ENCODE measurements around the gene PTPRG.
A peak's percentile ranks its signal among the peaks of the same experiment; 100 is the strongest.

Gene PTPRG

DNA sequence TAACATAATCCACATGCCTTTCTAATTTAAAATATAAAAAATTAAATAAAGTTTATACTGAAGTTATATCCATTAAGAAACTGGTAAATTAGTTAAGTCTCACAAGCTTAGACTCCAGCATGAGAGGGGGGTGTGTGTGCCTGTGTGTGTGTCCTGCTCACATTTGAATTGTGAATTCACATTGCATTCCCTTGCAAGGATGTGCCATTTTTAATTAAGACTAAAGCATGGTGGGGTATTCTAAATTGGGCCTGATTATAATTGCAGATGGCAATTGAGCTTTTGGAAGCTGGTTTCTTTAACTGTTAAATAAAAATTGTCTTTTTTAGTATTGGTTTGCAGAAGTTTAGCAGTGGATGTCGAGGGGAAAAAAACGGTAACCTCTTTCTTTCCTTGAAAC is 56.9 kb downstream of the PTPRG start:
- no peak for DNase-seq (ENCODE audit: low read depth in 2 of 2)

DNA sequence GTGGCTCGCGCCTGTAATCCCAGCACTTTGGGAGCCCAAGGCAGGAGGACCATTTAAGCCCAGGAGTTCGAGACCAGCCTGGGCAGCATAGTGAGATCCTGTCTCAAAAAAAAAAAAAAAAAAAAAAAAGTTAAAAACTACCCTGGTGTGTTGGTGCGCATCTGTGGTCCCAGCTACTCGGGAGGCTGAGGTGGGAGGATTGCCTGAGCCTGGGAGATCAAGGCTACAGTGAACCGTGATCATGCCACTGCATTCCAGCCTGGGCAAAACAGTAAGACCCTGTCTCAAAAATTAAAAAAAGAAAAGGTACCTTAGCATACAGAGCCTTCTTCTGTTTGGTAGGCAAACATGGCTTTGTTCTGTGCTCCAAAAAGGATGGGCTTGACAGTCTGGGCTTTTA is 57.5 kb downstream of the PTPRG start:
- DNase-seq (ENCODE audit: low read depth in 2 of 2): no peak

- DNase-seq (ENCODE audit: low read depth in 2 of 2): no peak
Measured at GRCh38 chr3:61620073-61620472, 58.7 kb downstream of the PTPRG start.

GRCh38 chr3:61624300-61624699 is 62.9 kb downstream of the PTPRG start:
- DNase-seq (ENCODE audit: low read depth in 2 of 2): no peak

GRCh38 chr3:61625429-61625828 is 64.1 kb downstream of the PTPRG start:
- no peak for DNase-seq (ENCODE audit: low read depth in 2 of 2)

GRCh38 chr3:61626484-61626883 is 65.1 kb downstream of the PTPRG start:
- DNase-seq (ENCODE audit: low read depth in 2 of 2): no peak

DNA sequence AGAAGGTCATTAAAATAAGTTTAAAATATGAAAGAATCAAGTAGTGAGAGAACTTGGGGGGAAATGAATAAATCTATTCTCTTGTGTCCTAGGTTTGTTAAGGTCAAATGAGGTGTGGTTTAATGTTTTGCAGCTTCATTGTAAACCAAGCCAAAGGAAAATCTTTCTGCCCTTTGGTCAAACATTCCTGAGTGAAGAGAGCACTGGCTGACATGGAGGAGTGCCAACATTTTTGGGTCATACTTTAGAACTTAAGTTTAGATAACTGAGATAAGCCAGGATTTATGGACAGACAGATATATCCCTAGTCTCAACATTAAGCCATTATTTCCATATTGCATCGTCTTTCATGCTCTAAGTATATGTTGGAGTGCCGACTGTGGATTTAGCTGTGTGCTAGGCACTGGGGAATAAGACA is 66.4 kb downstream of the PTPRG start:
- peak; percentile 81 to 84 for DNase-seq (ENCODE audit: low read depth in 2 of 2)

DNA sequence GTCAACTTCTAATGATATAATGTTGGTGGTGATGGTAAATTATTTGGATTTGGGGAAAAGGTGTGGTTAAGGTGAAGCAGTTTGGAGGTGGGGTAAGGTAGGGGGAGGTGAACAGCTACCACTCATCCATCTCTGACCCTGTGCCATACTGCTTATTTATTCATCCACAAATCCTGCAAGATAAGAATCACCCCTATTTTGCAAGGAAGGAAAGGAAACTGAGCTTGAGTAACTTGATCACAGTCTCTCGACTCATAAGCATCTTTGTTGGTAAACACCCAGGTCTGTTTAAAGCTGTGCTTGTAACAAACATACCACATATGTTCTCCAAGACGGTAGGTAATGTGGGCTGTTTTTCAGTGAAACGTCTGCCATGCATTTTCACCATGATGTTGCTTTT is 67.3 kb downstream of the PTPRG start:
- no peak for DNase-seq (ENCODE audit: low read depth in 2 of 2)

GRCh38 chr3:61629442-61629841 is 68.1 kb downstream of the PTPRG start:
- no peak for DNase-seq (ENCODE audit: low read depth in 2 of 2)

DNA sequence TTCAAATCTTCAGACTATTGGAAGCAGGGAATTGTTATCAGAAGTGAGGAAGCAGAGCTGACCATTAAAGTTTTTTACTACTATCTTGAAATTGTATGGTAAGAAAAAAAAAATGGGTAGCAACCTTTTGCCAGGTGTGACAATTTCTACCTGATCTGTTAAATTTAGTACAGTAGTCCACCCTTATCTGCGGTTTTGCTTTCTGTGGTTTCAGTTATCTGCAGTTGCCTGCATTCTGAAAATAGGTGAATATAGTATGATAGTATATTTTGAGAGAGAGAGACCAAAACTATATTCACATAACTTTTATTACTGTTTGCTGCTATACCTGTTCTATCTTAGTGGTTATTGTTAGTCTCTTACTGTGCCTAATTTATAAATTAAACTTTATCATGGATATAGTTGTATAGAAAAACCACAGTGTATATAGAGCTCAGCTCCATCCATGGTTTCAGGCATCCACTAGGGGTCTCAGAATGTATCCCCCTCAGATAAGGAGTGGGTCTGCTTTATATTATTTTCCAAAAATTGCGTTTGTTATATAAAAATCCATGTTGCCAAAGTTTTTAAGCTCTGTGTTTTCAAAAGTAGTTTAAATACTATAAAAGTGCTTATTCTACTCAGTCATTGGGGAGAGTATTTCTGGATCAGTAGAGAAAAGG is 69.9 kb downstream of the PTPRG start:
- DNase-seq (ENCODE audit: low read depth in 2 of 2): no peak

GRCh38 chr3:61632568-61633175 is 71.3 kb downstream of the PTPRG start:
- no peak for DNase-seq (ENCODE audit: low read depth in 2 of 2)

DNA sequence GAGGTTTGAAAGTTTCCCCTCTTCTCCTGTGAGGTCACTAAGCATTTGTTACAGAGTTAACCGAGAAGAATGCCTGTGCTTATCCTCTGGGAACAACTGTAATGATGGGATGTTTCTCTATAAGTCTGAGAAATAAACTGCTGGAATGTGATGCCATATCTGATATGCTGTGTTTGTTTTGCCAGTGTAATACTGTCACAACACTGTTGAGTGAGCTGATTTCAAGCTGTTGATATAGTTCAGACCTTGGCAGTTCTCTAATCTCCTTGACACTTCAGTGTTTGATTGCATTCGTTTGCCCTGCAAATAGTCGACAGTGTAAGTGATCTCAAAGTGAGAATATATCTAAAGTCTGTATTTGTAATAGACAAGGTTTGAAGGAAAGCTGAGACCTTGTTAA is 73.3 kb downstream of the PTPRG start:
- DNase-seq (ENCODE audit: low read depth in 2 of 2): no peak

GRCh38 chr3:61637088-61638051 is 76.0 kb downstream of the PTPRG start:
- no peak for DNase-seq (ENCODE audit: low read depth in 2 of 2)

- peak; percentile 60 to 62 for DNase-seq (ENCODE audit: low read depth in 2 of 2)
Measured at GRCh38 chr3:61638741-61639140, 77.4 kb downstream of the PTPRG start.

DNA sequence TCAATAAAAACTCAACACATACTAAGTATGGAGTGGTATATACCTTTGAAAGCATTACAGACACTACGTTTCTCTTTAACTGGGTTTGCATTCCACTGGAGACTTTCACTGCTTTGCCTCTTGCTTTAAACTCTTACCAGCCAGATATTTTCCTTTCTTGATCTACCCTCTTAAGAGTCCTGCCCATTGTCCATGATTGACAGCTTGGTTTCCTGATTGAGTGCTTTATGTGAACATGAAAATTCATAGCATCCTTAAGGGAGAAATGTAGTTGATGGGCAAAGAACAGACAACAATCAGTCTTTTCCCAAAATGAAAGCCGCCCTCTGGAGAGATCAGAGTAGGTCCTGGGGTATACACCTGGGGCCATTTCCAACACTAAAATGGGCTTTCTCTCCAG is 78.6 kb downstream of the PTPRG start:
- no peak for DNase-seq (ENCODE audit: low read depth in 2 of 2)

DNA sequence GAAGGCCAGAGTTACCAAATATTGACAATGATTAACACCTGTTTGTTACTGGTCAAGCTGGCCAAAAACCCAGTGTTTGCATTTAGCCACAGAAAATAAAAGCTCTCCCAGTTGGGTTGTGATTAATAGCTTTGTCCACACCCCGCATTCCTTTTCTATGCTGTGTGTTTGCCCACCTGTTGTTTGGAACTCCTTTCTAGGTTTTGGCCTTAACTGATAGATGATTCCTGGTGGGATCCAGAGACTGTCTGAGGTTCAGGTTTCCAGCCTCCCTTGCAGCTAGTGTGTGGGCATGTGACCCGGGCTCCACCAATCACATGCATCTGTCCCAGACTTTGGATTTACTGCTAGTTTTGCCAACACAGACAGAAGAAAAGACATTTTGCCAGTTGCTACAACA is 83.8 kb downstream of the PTPRG start:
- DNase-seq (ENCODE audit: low read depth in 2 of 2): no peak

GRCh38 chr3:61646360-61646759 is 85.0 kb downstream of the PTPRG start:
- DNase-seq (ENCODE audit: low read depth in 2 of 2): no peak

- DNase-seq (ENCODE audit: low read depth in 2 of 2): no peak
Measured at GRCh38 chr3:61646851-61647525, 85.6 kb downstream of the PTPRG start.

GRCh38 chr3:61648481-61648880 is 87.1 kb downstream of the PTPRG start:
- DNase-seq (ENCODE audit: low read depth in 2 of 2): no peak

GRCh38 chr3:61649381-61650170 is 88.2 kb downstream of the PTPRG start:
- DNase-seq (ENCODE audit: low read depth in 2 of 2): no peak

GRCh38 chr3:61650276-61650675 is 88.9 kb downstream of the PTPRG start:
- DNase-seq (ENCODE audit: low read depth in 2 of 2): peak; percentile 96 to 97
